SKM-1 (cell line): Measurements from ENCODE around the gene DNAJB8.

ENCODE experiments used
- DNase-seq: peaks from one replicate; lab custom pipeline; 2025; ENCODE audit not compliant: unreplicated experiment; lab: John Stamatoyannopoulos, UW

The DNAJB8 gene

DNA sequence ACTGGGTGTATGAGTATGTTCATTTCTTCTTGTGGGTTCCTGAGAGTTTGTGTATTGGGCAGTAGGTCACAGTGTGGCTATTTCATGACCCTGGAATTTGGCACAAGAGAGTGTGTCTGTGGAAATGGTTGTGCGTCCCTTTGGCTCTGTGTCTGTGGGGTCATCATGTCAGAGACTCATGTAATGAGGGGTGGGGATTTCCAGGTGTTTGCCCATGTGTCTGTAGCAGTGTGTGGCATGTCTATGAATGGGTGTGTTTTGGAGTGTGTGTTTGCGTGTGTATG lies 27.6 kb upstream of the DNAJB8 start:
- no peak for DNase-seq

GRCh38 chr3:128493570-128494366 lies 27.1 kb upstream of the DNAJB8 start:
- DNase-seq, result no peak

- no peak for DNase-seq
Observed at GRCh38 chr3:128492671-128493569, 26.2 kb upstream of the DNAJB8 start, which contains the start of gene GATA2. Gene GATA2 (minus strand): TSS chr3:128493201. CDS start chr3:128487031, 6,170 bp downstream.

DNA sequence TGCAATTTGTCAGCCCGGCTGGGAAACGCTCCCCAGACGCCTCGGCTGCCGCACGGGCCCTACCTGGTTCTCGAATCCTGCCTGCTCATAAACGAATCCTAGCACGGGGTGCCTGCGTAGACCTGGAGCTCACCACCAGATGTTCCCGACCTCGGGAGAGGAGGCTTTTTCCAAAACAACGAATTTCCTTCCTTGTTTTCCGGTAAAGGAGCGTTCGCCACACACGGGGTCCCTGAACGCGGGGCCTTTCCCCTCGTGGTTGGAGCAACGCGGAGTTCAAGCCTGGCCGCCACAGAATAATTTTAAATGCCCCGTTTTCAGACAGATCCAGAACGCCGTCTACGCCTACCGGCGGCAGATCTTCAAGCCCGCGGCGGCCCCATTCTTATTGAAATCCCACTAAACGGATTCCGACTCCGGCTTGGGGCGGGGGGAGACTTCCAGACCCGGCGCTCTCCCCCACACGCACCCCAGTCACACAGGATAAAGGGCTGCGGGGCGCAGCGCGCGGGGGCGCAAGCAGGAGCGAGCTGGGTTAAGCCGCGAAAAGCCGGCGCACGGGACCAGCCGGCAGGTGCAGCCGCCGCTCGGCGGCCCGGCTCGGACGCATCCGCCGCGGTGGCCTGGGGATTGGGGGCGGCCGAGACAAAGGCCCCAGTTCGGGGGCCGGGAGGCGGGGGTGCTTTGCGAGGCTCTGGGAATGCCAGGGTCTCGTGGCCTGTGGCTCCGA lies 25.4 kb upstream of the DNAJB8 start:
- no peak for DNase-seq

- DNase-seq, result no peak
Observed at GRCh38 chr3:128491691-128491940, 24.9 kb upstream of the DNAJB8 start.

- DNase-seq, result no peak
Observed at GRCh38 chr3:128490915-128491690, 24.4 kb upstream of the DNAJB8 start.

GRCh38 chr3:128490650-128490914 lies 23.9 kb upstream of the DNAJB8 start:
- no peak for DNase-seq

DNA sequence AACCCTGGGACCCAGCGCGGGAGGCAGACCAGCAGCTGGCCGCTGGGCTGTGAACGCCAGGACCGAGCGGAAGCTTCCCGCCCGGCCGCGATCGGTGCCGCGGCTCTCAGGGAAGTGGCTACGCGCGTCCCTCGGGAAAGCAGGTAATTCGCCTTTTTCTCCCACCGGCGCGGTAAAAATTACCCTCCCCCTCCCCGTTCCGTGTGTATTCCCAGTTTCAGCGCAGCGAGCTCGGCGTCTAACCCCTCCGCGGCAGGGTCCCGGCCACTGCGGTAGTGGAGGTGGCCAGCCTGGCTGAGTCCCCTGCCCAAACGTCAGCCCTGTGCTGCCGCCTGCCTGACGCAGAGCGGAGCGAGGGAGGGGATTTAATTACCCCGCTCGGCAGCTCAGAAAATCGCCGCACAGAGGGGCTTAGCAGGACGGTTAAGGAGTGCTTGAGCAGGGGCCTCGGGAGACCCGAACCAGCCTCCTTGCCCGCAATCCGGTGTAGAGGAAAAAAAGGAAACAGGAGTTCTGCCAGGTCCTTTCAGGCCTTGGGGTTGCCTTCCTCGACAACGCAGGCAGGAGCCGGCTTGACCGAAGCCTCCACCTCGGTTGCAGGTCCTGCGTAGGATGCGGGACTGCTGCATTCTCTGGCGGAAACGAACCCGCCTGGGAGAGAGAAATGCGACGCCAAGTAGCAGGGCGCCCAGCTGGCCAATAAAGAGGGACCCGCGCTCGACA lies 23.4 kb upstream of the DNAJB8 start:
- no peak for DNase-seq

DNA sequence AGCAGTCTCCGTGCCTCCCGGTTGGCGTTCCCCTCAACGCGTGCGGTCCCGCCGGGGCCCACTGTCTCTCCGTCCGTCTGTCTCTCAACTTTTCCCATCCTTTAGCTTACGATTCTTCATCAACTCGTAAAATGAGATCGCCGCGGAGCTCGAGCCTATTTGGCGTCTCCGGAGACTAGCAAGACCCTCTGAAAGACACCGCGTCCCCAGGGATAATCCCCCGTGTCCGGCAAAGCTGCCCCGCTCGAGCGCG lies 22.9 kb upstream of the DNAJB8 start:
- DNase-seq, result no peak

- DNase-seq, result no peak
Observed at GRCh38 chr3:128488991-128489673, 22.4 kb upstream of the DNAJB8 start.

DNA sequence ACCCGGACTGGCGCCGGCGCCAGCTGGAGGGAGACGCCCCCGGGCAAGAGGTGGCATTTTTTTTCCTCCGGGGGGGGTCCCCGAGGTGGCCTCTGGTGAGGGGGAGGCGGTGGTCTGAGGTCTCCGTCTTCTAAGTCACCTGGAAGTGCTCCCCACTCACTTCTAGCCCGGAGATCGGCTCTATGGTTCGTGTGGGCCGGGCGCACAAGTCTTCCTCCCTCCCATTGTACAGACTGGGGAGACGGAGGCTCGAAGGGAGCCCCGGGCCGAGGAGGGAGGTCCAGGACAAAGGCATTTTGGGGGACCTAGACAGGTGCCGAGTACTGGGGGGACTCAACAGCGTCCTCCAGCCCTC lies 21.9 kb upstream of the DNAJB8 start:
- no peak for DNase-seq

DNA sequence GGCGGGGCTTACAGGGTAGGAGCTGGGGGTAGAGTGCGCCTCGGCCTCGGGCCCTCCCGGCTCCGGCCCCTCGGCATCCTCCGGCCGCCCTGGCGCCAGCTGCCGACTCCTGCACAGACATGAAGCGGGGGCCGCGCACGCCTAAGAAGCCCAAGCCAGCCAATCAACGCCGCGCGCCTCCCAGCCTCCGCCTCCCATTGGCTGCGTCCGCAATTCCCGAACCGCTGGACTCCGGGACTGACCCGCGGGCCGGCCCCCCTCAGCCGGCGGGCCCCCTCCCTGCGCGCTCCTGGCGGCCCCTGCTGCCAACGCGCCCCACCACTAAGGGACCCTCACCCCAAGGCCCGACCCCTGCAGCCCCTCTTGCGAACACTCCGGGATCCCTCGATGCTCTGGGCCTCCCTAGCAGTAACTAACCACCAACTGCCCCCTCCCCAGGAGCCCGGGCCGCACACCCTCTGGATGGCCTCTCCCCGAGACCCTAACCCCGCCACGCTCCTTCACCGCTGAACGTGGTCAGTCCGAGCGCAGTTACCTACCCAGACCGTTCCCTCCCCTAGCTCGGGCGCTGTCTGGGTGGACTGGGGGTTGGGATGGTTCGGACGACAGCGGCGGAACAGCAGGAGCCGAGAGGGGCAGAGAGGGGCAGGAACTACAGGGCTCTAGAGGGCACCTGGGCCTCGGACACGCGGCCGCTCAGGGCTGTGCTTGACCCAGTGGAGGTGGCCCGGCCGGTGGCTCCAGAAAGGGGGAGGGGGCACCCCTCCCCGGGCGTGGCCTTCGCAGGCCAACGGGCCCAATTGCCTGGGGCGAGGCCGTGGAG lies 21.3 kb upstream of the DNAJB8 start:
- DNase-seq, result no peak

DNA sequence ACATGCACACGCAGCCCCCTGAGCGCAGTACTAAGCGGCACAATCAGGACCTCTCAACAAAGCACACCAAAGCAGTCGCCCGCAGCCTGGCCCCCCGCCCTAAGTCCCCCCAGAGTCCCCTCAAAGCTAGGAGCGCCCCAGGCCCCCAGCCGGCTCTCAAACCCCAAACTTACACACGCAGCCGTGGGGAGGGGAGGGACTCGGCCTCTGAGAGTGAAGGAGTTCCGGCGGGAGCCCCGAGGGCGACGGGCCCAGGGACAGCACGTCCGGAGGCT lies 20.8 kb upstream of the DNAJB8 start:
- DNase-seq, result no peak

DNA sequence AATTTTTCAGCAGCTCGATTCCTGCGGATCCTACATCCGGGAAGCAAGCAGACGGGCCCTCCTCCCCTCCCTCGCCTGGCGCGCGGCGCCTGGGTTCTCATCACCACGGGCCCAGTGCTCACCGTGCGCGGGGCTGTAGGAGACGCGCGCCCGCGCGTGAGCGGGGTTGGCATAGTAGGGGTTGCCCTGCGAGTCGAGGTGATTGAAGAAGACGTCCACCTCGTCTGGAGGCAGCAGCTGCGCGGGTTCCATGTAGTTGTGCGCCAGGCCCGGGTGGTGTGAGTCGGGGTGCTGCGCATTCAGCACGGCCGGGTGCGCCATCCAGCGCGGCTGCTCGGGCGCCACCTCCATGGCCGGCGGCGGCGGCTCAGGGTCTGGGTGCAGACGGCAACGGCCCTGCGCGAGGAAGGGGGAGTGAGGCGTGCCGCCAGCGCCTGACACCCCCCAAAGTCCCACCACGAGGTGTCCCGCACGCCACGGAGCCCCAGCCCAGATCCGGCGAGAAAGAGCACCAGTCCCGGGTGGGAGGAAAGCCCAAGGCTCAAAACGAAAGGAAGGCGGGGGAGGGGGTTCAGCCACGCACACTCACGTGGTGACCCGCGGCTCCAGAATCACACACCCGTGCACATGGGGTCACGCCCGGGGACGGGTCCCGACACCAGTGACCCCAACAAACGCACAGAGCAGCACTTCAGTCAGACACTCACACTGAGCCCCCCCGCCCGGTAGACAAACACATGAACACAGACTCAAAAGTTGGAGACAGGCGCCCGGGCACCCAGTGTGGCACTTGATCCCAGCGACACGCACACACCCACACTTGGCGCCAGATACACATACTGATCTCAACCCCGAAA lies 20.2 kb upstream of the DNAJB8 start:
- no peak for DNase-seq

DNA sequence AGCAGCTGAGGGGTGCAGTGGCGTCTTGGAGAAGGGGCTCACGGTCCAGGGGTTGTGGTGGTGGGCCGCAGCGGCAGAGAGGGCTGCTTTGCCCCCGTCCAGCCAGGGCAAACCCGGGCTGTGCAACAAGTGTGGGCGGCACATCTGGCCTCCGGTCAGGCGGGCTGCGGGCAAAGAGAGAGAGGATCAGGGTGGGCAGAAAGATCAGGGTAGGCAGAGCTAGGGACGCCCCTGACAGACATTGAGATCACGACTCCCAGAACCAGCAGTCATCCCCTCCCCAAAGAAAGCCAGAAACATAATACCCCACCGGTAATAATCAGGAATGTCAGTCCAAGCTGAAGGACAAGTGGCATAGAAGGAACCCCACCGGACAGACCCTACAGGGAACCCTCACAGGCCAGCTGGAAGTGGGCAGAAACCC lies 19.5 kb upstream of the DNAJB8 start:
- DNase-seq, result no peak

- DNase-seq, result no peak
Observed at GRCh38 chr3:128485282-128486204, 18.9 kb upstream of the DNAJB8 start.

DNA sequence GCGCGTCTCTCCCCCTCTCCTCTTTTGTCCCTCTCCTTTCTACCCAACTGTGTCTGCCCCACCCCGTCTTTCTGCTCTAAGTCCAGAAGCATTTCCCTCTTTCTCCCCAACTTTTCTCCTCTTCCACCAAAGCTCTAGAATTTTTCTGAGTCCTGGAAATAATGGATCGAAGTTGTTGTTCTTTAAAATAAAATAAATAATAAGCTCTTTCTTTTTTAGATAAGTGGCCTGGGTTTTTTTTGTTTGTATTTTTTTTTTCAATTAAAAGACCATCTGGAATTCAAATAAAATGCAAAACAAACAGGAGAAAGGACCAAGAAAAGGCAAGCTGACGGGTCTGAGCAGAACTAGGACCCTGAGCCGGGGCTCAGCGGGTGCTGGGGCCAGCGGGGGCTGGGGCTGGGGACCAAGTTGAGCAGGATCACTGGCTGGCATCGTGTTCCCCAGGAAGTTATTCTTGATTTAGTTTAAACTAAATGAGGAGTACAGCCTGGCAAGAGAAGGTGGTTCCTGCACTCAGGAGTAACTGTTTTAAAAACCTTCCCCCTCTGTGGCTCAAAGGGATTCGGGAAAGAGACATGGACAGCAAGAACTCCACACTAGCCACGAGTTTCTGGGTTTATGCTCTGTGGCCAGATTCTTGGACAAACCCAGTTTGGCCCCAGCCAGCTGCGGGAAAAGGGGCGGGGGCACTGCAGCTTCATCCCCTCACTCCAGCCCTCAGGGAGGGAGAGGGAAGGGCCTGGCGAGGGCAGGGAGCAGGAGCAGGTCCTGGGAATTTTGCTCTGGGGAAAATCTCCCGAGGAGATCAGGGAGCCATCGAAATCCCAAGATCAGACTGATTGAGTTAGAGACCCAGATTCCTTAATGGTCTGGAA lies 18.0 kb upstream of the DNAJB8 start:
- DNase-seq, result no peak
